HepG2 (cell line): ENCODE measurements around the gene FAM181A. TPM values are rescaled to one million over a fixed set of nuclear protein-coding genes. Genes with fewer than 3 reads are reported as not detected.

ENCODE experiments used
- ATAC-seq: fragments of 200-7000 bp; cut with Tn5 transposase; 3 replicates; pipeline ENCODE4 v1.9.1; 2020; ENCODE audit warnings: mild to moderate bottlenecking, moderate library complexity
- BruUV-seq: library from RNA; stranded (reverse); fragments of 400-500 nt; replicated peaks from 2 replicates; lab custom pipeline; 2021; lab: Mats Ljungman, UMichigan
- CTCF ChIA-PET: fragments of 300-600 bp; formaldehyde crosslinking; extraction: SDS; loops from one replicate; lab custom pipeline; 2021; ENCODE audit warnings: low total read pairs, inconsistent platforms, low intra/inter-chr PET ratio; lab: Yijun Ruan, JAX
- POLR2A ChIA-PET: fragments of 350-600 bp; sonication (Branson Sonifier 250); formaldehyde crosslinking; loops from one replicate; lab custom pipeline; 2020; ENCODE audit warnings: antibody characterized with exemption, inconsistent platforms; lab: Yijun Ruan, JAX
- DNase-seq: peaks from one replicate; pipeline ENCODE4 v3.0.0-alpha.2; 2015; ENCODE audit warnings: low spot score
- FAIRE-seq: peaks from 3 replicates; lab custom pipeline; 2011; peaks lifted over from hg19 to GRCh38; lab: Jason Lieb, UNC
- H2AFZ ChIP-seq: one replicate; pipeline ENCODE4 v1.6.1; 2011; ENCODE audit warnings: low read length, inconsistent platforms
- H3K27ac ChIP-seq: fragments of 300-600 bp; 3 replicates; pipeline ENCODE4 v1.8.0; 2011; ENCODE audit warnings: mixed run types, mild to moderate bottlenecking, mixed read lengths, low read length, inconsistent platforms; ENCODE audit not compliant: insufficient read depth; ENCODE audit errors: extremely low read length
- H3K27me3 ChIP-seq, 2 experiments: fragments of 200-600 bp in 1 of 2; 2 replicates in 1 of 2; 3 replicates in 1 of 2; pipeline versions ENCODE4 v1.6.0 to v1.8.0; 2011; ENCODE audit warnings: low read length in 2 of 2, mild to moderate bottlenecking in 2 of 2, moderate library complexity in 2 of 2, inconsistent platforms in 1 of 2; ENCODE audit not compliant: insufficient read depth in 2 of 2, control insufficient read depth in 1 of 2
- H3K36me3 ChIP-seq, 2 experiments: fragments of 200-600 bp in 1 of 2; replicated peaks in 1 of 2; 2 replicates in 1 of 2; 3 replicates in 1 of 2; pipeline versions ENCODE4 v1.5.1 to v1.8.0; 2011; ENCODE audit warnings: low read length in 2 of 2, inconsistent platforms in 1 of 2; ENCODE audit not compliant: insufficient read depth in 2 of 2, control insufficient read depth in 1 of 2
- H3K4me1 ChIP-seq: 2 replicates; pipeline ENCODE4 v1.5.1; 2012; ENCODE audit warnings: low read length, inconsistent platforms; ENCODE audit not compliant: insufficient read depth
- H3K4me2 ChIP-seq: 2 replicates; pipeline ENCODE4 v1.6.0; 2011; ENCODE audit warnings: low read depth, low read length, inconsistent platforms
- H3K4me3 ChIP-seq, 3 experiments: fragments of 200-600 bp in 1 of 3; sonication (generic), shearing (Covaris generic) in 1 of 3; replicated peaks in 1 of 3; 2 replicates each; pipeline ENCODE4 v1.5.1; 2011 to 2016; ENCODE audit warnings: low read length in 3 of 3, inconsistent platforms in 2 of 3, low read depth in 2 of 3, mild to moderate bottlenecking in 2 of 3, control low read depth in 1 of 3, mixed read lengths in 1 of 3; ENCODE audit not compliant: insufficient read depth in 1 of 3
- H3K79me2 ChIP-seq: one replicate; pipeline ENCODE4 v1.6.1; 2011; ENCODE audit warnings: low read length, inconsistent platforms; ENCODE audit not compliant: insufficient read depth
- H3K9ac ChIP-seq: 2 replicates; pipeline ENCODE4 v1.6.0; 2011; ENCODE audit warnings: mild to moderate bottlenecking, low read depth, low read length, inconsistent platforms; ENCODE audit not compliant: insufficient read depth
- H3K9me3 ChIP-seq: 2 replicates; pipeline ENCODE4 v1.5.1; 2012; ENCODE audit warnings: mild to moderate bottlenecking, low read length
- H4K20me1 ChIP-seq: 2 replicates; pipeline ENCODE4 v1.6.0; 2011; ENCODE audit warnings: inconsistent platforms, mild to moderate bottlenecking, low read length, moderate library complexity; ENCODE audit not compliant: insufficient read depth
- CREB1 ChIP-seq, 2 experiments: fragments of 450-650 bp in 1 of 2; IDR thresholded peaks; 2 replicates each; pipeline ENCODE4 v1.6.1; 2016 to 2017; ENCODE audit warnings: control low read depth in 1 of 2, mild to moderate bottlenecking in 1 of 2, missing compliant biosample characterization in 1 of 2, missing genetic modification characterization in 1 of 2
- HNRNPL ChIP-seq: fragments of 200-400 bp; formaldehyde crosslinking; IDR thresholded peaks from 2 replicates; pipeline ENCODE4 v1.6.1; 2017; ENCODE audit warnings: mild to moderate bottlenecking, low read depth, low read length
- PAX8 ChIP-seq: sonication (generic); formaldehyde crosslinking; IDR thresholded peaks from 2 replicates; pipeline ENCODE4 v1.8.0; 2022; ENCODE audit warnings: mild to moderate bottlenecking, missing genetic modification reagents, borderline replicate concordance
- PHF21A ChIP-seq: sonication (generic); formaldehyde crosslinking; IDR thresholded peaks from 2 replicates; pipeline ENCODE4 v1.5.0; 2020; ENCODE audit warnings: mild to moderate bottlenecking, missing genetic modification reagents
- SMYD3 ChIP-seq: sonication (generic); formaldehyde crosslinking; IDR thresholded peaks from 2 replicates; pipeline ENCODE4 v1.8.1; 2023; ENCODE audit warnings: mild to moderate bottlenecking, missing genetic modification reagents
- SSRP1 ChIP-seq: IDR thresholded peaks from 2 replicates; pipeline ENCODE4 v1.6.1; 2016; ENCODE audit warnings: control low read depth
- TAF1 ChIP-seq: sonication (generic); formaldehyde crosslinking; IDR thresholded peaks from 2 replicates; pipeline ENCODE4 v1.4.0; 2020; ENCODE audit warnings: missing genetic modification reagents
- ZNF768 ChIP-seq: sonication (generic); formaldehyde crosslinking; IDR thresholded peaks from 2 replicates; pipeline ENCODE4 v1.4.0; 2020; ENCODE audit warnings: missing genetic modification reagents
- ZNF775 ChIP-seq: sonication (generic); formaldehyde crosslinking; IDR thresholded peaks from 2 replicates; pipeline ENCODE4 v1.4.0; 2020; ENCODE audit warnings: missing genetic modification reagents, mild to moderate bottlenecking, moderate library complexity, borderline replicate concordance
- WGBS: methylation state at CpG from one replicate; pipeline ENCODE4 v1.1.6; 2017; ENCODE audit warnings: low lambda C conversion rate; 5-methylcytosine and 5-hydroxymethylcytosine counted together
- in situ Hi-C: cut with HindIII; loops from 2 replicates; pipeline ENCODE4 v1.10.0; 2017; ENCODE audit warnings: low pct_unique_long_range_greater_than_20kb; ENCODE audit not compliant: extremely low pct_ligation_motif_present
- intact Hi-C: fragments of 100-400 bp; cut with micrococcal nuclease; formaldehyde crosslinking; loops from one replicate; pipeline ENCODE4 v1.10.0; 2022; ENCODE audit not compliant: unreplicated experiment
- polyA plus RNA-seq, 8 experiments: library from polyadenylated mRNA; depleted of rRNA in 3 of 8; stranded (reverse) in 7 of 8; unstranded in 1 of 8; fragments of >200 nt; fragmentation: Illumina TruSeq in 4 of 8; extraction: Trizol in 4 of 8; gene quantifications; 2 replicates each; pipeline versions ENCODE4 v1.2.1 to v1.2.3, GENCODE V29; 2011 to 2016; ENCODE audit warnings: low read depth in 4 of 8, missing spikeins in 1 of 8, mixed read lengths in 1 of 8; ENCODE audit not compliant: insufficient read depth in 1 of 8
- total RNA-seq, 5 experiments: library from RNA; depleted of rRNA; stranded (reverse); fragments of >200 nt; fragmentation: Illumina TruSeq; extraction: Trizol; gene quantifications; 2 replicates each; pipeline ENCODE4 v1.2.3, GENCODE V29; 2016; ENCODE audit warnings: low read depth in 1 of 5
- TF ChIP-seq, protein P1 (sequence below): sonication (generic); formaldehyde crosslinking; IDR thresholded peaks from 2 replicates; pipeline ENCODE4 v1.4.0; 2020; ENCODE audit warnings: missing genetic modification reagents

Gene FAM181A
- total and polyA plus RNA-seq, 2 of the 13 experiments (the other 11 are each of a cell fraction or from before 2014, with no cell fraction given): 1.1 to 1.5 TPM

GRCh38 chr14:93927800-93928145 lies 629 bp downstream of the FAM181A start:
- ChIA-PET CTCF (no interaction called here), POLR2A (interaction anchor here (0.8 to 1.0 kb wide), 2 partner anchors 8 to 24 kb away, joined by 3 to 4 read pairs; no protein-coding TSS in a partner anchor)
- no peak for TF ChIP-seq ZNF775 (CRISPR knock-in tag)
- TF ChIP-seq ZNF768 (CRISPR knock-in tag): peak; percentile 88
- no peak for TF ChIP-seq PHF21A
- no peak for TF ChIP-seq TAF1 (CRISPR knock-in tag)
- 0 out of 2 replicates have a peak, but pooled peaks have one; percentile 31 for TF ChIP-seq HNRNPL
- no peak for TF ChIP-seq PAX8
- TF ChIP-seq, protein P1, sequence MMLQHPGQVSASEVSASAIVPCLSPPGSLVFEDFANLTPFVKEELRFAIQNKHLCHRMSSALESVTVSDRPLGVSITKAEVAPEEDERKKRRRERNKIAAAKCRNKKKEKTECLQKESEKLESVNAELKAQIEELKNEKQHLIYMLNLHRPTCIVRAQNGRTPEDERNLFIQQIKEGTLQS (CRISPR knock-in tag): no peak
- no peak for TF ChIP-seq SMYD3
- no peak for TF ChIP-seq SSRP1 (CRISPR knock-in tag)
- no peak for TF ChIP-seq CREB1 (IDR thresholded peaks at IDR 0.05)
- TF ChIP-seq CREB1 (CRISPR knock-in tag; IDR thresholded peaks at IDR 0.05): no peak
- ATAC-seq (no peak), DNase-seq (no peak), FAIRE-seq (no peak)
- peaks cover 20% of the 10 kb centered on the region for H3K4me1 ChIP-seq
- no peak overlapping the region for H3K27ac ChIP-seq
- WGBS: no CpG with 5 or more reads among the region's 6 CpGs
- intact Hi-C loops: no loop called here
- peaks cover 3 to 16% of the 10 kb centered on the region in 2 experiments; a peak in 2 of 5 replicates for H3K27me3 ChIP-seq
- no peak overlapping the region for H3K9ac ChIP-seq
- H3K4me2 ChIP-seq: no peak overlapping the region; the same call in 1 of the 2 replicates
- no peaks in the 10 kb centered on the region for H3K36me3 ChIP-seq
- H4K20me1 ChIP-seq: no peaks in the 10 kb centered on the region
- no peak overlapping the region for H2AFZ ChIP-seq
- no peaks in the 10 kb centered on the region for H3K9me3 ChIP-seq
- no TSS peak for BruUV-seq
- in situ Hi-C loops: no loop called here
- H3K79me2 ChIP-seq: no peaks in the 10 kb centered on the region
- H3K4me3 ChIP-seq: no peak overlapping the region; a peak in 1 of 6 replicates
